Measurements from ENCODE around the gene NECTIN1. TPM values are rescaled to one million over a fixed set of nuclear protein-coding genes. Genes with fewer than 3 reads are reported as not detected.

Gene NECTIN1
- total RNA-seq, 2 experiments from 2014 or later, result 5.8 to 14.3 TPM

DNA sequence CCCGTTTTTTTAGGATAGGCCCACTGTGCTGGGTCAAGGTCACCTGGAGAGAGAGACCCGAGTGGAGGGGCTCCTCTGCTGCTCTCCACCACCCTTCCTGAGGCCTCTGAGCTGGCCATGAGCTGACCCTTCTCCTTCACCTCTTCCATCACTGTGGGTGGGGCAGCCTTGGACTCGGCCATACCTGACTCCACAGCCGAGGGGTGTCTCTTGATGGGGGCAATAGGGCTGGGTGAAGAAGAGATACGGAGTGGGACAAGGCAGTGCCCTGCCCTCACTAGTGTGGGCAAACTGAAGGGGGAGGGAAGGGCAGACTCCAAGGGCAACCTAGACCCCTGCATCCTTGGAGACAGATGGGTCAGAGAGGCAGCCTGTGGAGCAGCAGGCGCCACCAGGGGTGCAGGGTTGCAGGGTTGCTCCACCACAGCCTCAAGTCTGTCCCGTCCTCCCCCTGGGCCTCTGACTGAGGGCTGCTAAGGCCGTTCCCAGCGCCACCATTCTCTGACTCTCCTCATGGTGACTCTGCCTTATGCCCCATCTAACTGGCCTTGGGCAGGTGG is 20.1 kb upstream of the NECTIN1 start:
- BruUV-seq (replicated peaks), result no TSS peak

DNA sequence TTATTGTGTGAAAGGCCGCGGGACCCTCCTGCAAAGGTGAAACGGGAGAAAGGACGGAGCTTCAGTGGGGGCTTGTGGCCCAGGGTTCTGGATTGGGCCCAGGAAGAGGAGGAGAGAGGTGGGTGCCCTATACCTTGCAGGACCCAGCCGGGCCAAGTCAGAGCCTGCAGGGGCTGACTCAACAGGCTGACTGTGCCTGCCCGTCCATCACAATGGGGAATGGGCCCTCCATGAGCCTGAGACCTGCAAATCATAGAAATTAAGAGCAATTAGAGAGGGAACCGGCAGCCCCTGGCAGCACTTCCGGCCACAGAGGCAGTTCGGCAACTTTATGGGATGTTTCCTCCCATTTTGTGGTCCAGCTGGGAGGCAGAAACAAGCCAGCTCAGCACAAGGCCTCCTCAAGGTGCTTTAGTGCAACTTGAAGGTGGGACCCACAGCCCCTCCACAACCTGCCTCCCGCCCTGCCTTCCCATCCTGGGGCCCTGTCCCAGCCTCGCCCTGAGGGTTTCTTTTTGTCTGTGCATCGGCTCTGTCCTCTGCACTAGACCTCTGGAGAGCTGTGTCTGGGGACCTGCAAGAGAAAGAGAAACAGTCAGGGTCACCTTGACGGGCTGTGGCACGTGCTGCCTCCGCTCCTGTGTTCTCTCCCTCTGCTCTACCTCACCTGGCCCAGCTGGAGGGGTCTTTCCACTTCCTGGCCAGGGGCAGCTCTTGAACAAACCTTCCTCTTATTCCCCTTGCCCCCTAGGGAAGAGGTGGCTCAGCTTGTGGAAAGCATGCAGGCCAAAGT is 19.1 kb upstream of the NECTIN1 start:
- Histone ChIP-seq H3K79me2 (ENCODE audit: insufficient read depth, low read depth, low read length) (no peaks in the 10 kb centered on the region), H3K4me1 (ENCODE audit: insufficient read depth, low read length, poor library complexity, severe bottlenecking) (peaks cover 4% of the 10 kb centered on the region), H4K20me1 (ENCODE audit: insufficient read depth, low read length) (no peaks in the 10 kb centered on the region), H3K27ac (ENCODE audit: low read depth, low read length, poor library complexity, severe bottlenecking) (no peak overlapping the region), H3K9me2 (ENCODE audit: insufficient read depth, low read length) (no peaks in the 10 kb centered on the region), H3K36me3 (ENCODE audit: insufficient read depth, low read length) (no peaks in the 10 kb centered on the region), H3K9me3 (ENCODE audit: low read length) (no peaks in the 10 kb centered on the region), H2AFZ (ENCODE audit: low read length) (no peak overlapping the region), H3K4me3 (ENCODE audit: low read depth, low read length, poor library complexity, severe bottlenecking) (no peak overlapping the region), H3K4me2 (ENCODE audit: low read length) (no peak overlapping the region)
- ChIA-PET POLR2A (interaction anchor here (0.6 kb wide), 1 partner anchor 22 kb away, joined by 3 read pairs; no protein-coding TSS in a partner anchor), CTCF (ENCODE audit: unreplicated experiment) (no interaction called here)
- TF ChIP-seq EZH2phosphoT487 (IDR thresholded peaks at IDR 0.05; ENCODE audit: borderline replicate concordance, low read depth, low read length), result no peak
- TF ChIP-seq, protein P1, sequence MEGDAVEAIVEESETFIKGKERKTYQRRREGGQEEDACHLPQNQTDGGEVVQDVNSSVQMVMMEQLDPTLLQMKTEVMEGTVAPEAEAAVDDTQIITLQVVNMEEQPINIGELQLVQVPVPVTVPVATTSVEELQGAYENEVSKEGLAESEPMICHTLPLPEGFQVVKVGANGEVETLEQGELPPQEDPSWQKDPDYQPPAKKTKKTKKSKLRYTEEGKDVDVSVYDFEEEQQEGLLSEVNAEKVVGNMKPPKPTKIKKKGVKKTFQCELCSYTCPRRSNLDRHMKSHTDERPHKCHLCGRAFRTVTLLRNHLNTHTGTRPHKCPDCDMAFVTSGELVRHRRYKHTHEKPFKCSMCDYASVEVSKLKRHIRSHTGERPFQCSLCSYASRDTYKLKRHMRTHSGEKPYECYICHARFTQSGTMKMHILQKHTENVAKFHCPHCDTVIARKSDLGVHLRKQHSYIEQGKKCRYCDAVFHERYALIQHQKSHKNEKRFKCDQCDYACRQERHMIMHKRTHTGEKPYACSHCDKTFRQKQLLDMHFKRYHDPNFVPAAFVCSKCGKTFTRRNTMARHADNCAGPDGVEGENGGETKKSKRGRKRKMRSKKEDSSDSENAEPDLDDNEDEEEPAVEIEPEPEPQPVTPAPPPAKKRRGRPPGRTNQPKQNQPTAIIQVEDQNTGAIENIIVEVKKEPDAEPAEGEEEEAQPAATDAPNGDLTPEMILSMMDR (conservative IDR thresholded peaks at IDR 0.05; ENCODE audit: low read length), result no peak
- no TSS peak for BruUV-seq (replicated peaks)
- intact Hi-C loops (cut with micrococcal nuclease; ENCODE audit: unreplicated experiment), result no loop called here
- DNase-seq (ENCODE audit: low spot score), result no peak

More for the DNA sequence above, 20.1 kb upstream of the NECTIN1 start:
- Histone ChIP-seq H3K4me1 (ENCODE audit: insufficient read depth, low read length, poor library complexity, severe bottlenecking) (peaks cover 4% of the 10 kb centered on the region), H3K79me2 (ENCODE audit: insufficient read depth, low read depth, low read length) (no peaks in the 10 kb centered on the region), H3K27ac (ENCODE audit: low read depth, low read length, poor library complexity, severe bottlenecking) (no peak overlapping the region), H3K9me2 (ENCODE audit: insufficient read depth, low read length) (no peaks in the 10 kb centered on the region), H3K36me3 (ENCODE audit: insufficient read depth, low read length) (no peaks in the 10 kb centered on the region), H3K4me3 (ENCODE audit: low read depth, low read length, poor library complexity, severe bottlenecking) (no peak overlapping the region), H2AFZ (ENCODE audit: low read length) (no peak overlapping the region), H4K20me1 (ENCODE audit: insufficient read depth, low read length) (no peaks in the 10 kb centered on the region), H3K9me3 (ENCODE audit: low read length) (no peaks in the 10 kb centered on the region), H3K4me2 (ENCODE audit: low read length) (no peak overlapping the region)
- POLR2A ChIA-PET, result interaction anchor here (0.6 kb wide), 1 partner anchor 23 kb away, joined by 3 read pairs; no protein-coding TSS in a partner anchor
- intact Hi-C loops (cut with micrococcal nuclease; ENCODE audit: unreplicated experiment), result no loop called here
- CTCF ChIA-PET (ENCODE audit: unreplicated experiment), result no interaction called here
- DNase-seq (ENCODE audit: low spot score), result no peak
- no peak for TF ChIP-seq EZH2phosphoT487 (IDR thresholded peaks at IDR 0.05; ENCODE audit: borderline replicate concordance, low read depth, low read length)
- TF ChIP-seq, protein P1 (conservative IDR thresholded peaks at IDR 0.05; ENCODE audit: low read length), result no peak

All from OCI-LY7 (cell line).